Esophagus squamous epithelium (tissue), 5 donors: ENCODE data around the gene ERC2. TPM values are rescaled to one million over a fixed set of nuclear protein-coding genes. Genes with fewer than 3 reads are reported as not detected.

Experiments
- DNase-seq: peaks from one replicate; lab custom pipeline; 2025; lab: John Stamatoyannopoulos, UW
- H3K27ac ChIP-seq, 4 donors: fragments of 200-600 bp; sonication (generic); one replicate each; pipeline ENCODE4 v1.5.1; 2016 to 2019; ENCODE audit warnings: mild to moderate bottlenecking in 1 of 4
- H3K27me3 ChIP-seq, 4 donors: fragments of 200-600 bp; sonication (generic); 1 replicate in 3 of 4; 2 replicates in 1 of 4; pipeline versions ENCODE4 v1.5.1 to v1.6.0; 2017 to 2021; ENCODE audit warnings: antibody characterized with exemption in 1 of 4
- H3K36me3 ChIP-seq, 3 donors: fragments of 200-600 bp; sonication (generic); one replicate each; pipeline ENCODE4 v1.5.1; 2016 to 2019
- H3K4me1 ChIP-seq, 3 donors: fragments of 200-600 bp; sonication (generic); one replicate each; pipeline ENCODE4 v1.5.1; 2017 to 2019
- H3K4me3 ChIP-seq, 4 donors: fragments of 200-600 bp; sonication (generic); 1 replicate in 3 of 4; 2 replicates in 1 of 4; pipeline ENCODE4 v1.5.1; 2016 to 2019; ENCODE audit warnings: mild to moderate bottlenecking in 2 of 4, moderate library complexity in 1 of 4
- H3K9me3 ChIP-seq, 3 donors: fragments of 200-600 bp; sonication (generic); one replicate each; pipeline ENCODE4 v1.5.1; 2016 to 2019
- CTCF ChIP-seq, 6 experiments: fragments of 450-650 bp in 4 of 6; fragments of 200-600 bp in 2 of 6; sonication (generic) in 2 of 6; IDR thresholded peaks; one replicate each; pipeline ENCODE4 v1.5.1; 2016 to 2019; ENCODE audit warnings: antibody characterized with exemption in 6 of 6, mild to moderate bottlenecking in 4 of 6, moderate library complexity in 4 of 6
- POLR2A ChIP-seq, 4 donors: fragments of 450-650 bp; IDR thresholded peaks; one replicate each; pipeline ENCODE4 v1.6.1; 2017; ENCODE audit warnings: antibody characterized with exemption in 4 of 4, mild to moderate bottlenecking in 4 of 4, moderate library complexity in 3 of 4
- WGBS, 2 donors: methylation state at CpG; one replicate each; pipeline ENCODE4 v1.1.5; 2018; 5-methylcytosine and 5-hydroxymethylcytosine counted together
- intact Hi-C: fragments of 100-400 bp; cut with DNase I; formaldehyde crosslinking; loops from one replicate; pipeline ENCODE4 v1.15.0; 2022
- total RNA-seq, 4 donors: library from RNA; depleted of rRNA; stranded (reverse); fragments of >200 nt; gene quantifications; one replicate each; pipeline ENCODE4 v1.1.0, GENCODE V29; 2016
- donor health status: DM: yes; HTN: yes; CAD: no.

The ERC2 gene
- total RNA-seq, 4 donors from 2014 or later = 0.12 to 1.9 (median 0.86) TPM

DNA sequence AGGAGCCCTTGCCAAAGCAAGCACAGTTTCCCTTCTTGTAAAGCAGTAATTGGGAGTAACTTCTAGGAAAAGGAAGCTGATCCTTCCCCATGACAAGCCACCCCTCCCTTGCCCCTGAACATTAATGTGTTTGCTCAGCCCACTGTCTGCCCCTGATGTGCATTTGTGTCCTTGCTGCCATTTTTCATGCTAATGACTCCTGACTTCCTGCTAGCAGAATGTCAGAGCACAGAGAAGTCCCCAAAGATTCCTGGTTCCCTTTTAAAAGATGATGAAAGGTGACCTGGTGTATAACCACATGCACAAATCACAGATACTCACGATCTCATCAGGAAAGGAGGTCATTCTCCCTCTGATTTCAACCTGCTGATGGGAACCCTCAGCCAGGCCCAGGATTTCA lies 936.9 kb downstream of the ERC2 start:
- intact Hi-C loops = no loop called here
- Histone ChIP-seq H3K36me3 (no peaks in the 10 kb centered on the region), H3K27ac (no peak overlapping the region), H3K4me1 (peaks cover 0 to 10% (median 0%) of the 10 kb centered on the region in 3 donors), H3K9me3 (no peaks in the 10 kb centered on the region), H3K27me3 (no peaks in the 10 kb centered on the region), H3K4me3 (no peak overlapping the region)
- WGBS, 2 donors = 75 to 78% methylated on average over 1 of the region's 1 CpG
- DNase-seq = no peak
- no peak for TF ChIP-seq CTCF (IDR thresholded peaks at IDR 0.05)
- no peak for TF ChIP-seq POLR2A (IDR thresholded peaks at IDR 0.05)

DNA sequence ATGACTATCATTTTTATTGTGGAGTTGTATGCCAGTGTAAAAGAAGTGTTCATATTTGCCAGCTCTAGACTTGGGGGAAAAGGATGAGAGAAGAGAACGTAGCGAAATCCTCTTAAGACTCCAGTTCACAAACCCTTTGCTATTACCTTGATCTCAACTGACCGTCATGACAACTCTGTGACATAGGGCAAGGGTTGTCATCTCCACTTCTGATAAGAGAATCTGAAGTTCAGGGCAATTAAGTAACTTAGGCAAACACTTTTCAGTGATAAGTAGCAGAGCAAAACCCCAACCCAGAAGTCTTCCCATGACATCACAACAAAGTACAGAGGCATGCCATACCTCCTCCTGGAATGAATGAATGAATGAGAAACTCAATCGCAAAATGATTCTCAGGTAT lies 940.9 kb downstream of the ERC2 start:
- no peaks in the 10 kb centered on the region for H3K9me3 ChIP-seq
- 91 to 99% methylated on average over 4 of the region's 4 CpGs for whole genome bisulfite sequencing, 2 donors
- H3K4me3 ChIP-seq = no peak overlapping the region
- TF ChIP-seq POLR2A (IDR thresholded peaks at IDR 0.05) (no peak), CTCF (IDR thresholded peaks at IDR 0.05) (no peak)
- peaks cover 0 to 27% (median 0%) of the 10 kb centered on the region in 3 donors for H3K4me1 ChIP-seq
- H3K36me3 ChIP-seq = no peaks in the 10 kb centered on the region
- no peak overlapping the region for H3K27ac ChIP-seq
- H3K27me3 ChIP-seq = no peaks in the 10 kb centered on the region
- no peak for DNase-seq
- intact Hi-C loops = no loop called here

GRCh38 chr3:55526332-55527030 lies 941.8 kb downstream of the ERC2 start:
- no peak for DNase-seq
- no peak for TF ChIP-seq POLR2A (IDR thresholded peaks at IDR 0.05)
- no peak for TF ChIP-seq CTCF (IDR thresholded peaks at IDR 0.05)
- WGBS, 2 donors = 73 to 90% methylated on average over 9 of the region's 10 CpGs

GRCh38 chr3:55525436-55525835 lies 942.8 kb downstream of the ERC2 start:
- Histone ChIP-seq H3K4me1 (peaks cover 3 to 41% (median 14%) of the 10 kb centered on the region in 3 donors), H3K27me3 (no peaks in the 10 kb centered on the region), H3K9me3 (no peaks in the 10 kb centered on the region), H3K4me3 (no peak overlapping the region), H3K36me3 (no peaks in the 10 kb centered on the region), H3K27ac (no peak overlapping the region)
- WGBS, 2 donors = 73 to 83% methylated on average over 2 to 3 of the region's 3 CpGs
- TF ChIP-seq CTCF (IDR thresholded peaks at IDR 0.05) (no peak), POLR2A (IDR thresholded peaks at IDR 0.05) (no peak)
- intact Hi-C loops = no loop called here
- DNase-seq = no peak

More at GRCh38 chr3:55526332-55527030, 941.8 kb downstream of the ERC2 start:
- Histone ChIP-seq H3K27ac (no peak overlapping the region), H3K4me3 (no peak overlapping the region), H3K4me1 (peaks cover 0 to 36% (median 8%) of the 10 kb centered on the region in 3 donors), H3K36me3 (no peaks in the 10 kb centered on the region), H3K9me3 (no peaks in the 10 kb centered on the region), H3K27me3 (no peaks in the 10 kb centered on the region)
- intact Hi-C loops = no loop called here

GRCh38 chr3:55524565-55525244 lies 943.6 kb downstream of the ERC2 start:
- H3K27ac ChIP-seq = no peak overlapping the region
- WGBS, 2 donors = 32 to 43% methylated on average over 4 of the region's 4 CpGs
- peaks cover 3 to 33% (median 14%) of the 10 kb centered on the region in 3 donors for H3K4me1 ChIP-seq
- TF ChIP-seq POLR2A (IDR thresholded peaks at IDR 0.05) (no peak), CTCF (IDR thresholded peaks at IDR 0.05) (no peak)
- H3K9me3 ChIP-seq = no peaks in the 10 kb centered on the region
- H3K36me3 ChIP-seq = no peaks in the 10 kb centered on the region
- no peaks in the 10 kb centered on the region for H3K27me3 ChIP-seq
- no peak overlapping the region for H3K4me3 ChIP-seq
- intact Hi-C loops = no loop called here
- DNase-seq = no peak
